HEK293 (cell line): ENCODE measurements around the gene MKNK2.

ENCODE experiments used
- GLIS1 ChIP-seq: fragments of 450-650 bp; formaldehyde crosslinking; IDR thresholded peaks from 2 replicates; pipeline ENCODE4 v1.5.1; 2016; ENCODE audit warnings: missing biosample characterization, missing genetic modification characterization
- GLIS2 ChIP-seq: fragments of 450-650 bp; formaldehyde crosslinking; IDR thresholded peaks from 2 replicates; pipeline ENCODE4 v1.5.1; 2016; ENCODE audit warnings: missing biosample characterization, missing genetic modification characterization
- KLF7 ChIP-seq: fragments of 450-650 bp; formaldehyde crosslinking; IDR thresholded peaks from 2 replicates; pipeline ENCODE4 v1.5.1; 2016; ENCODE audit warnings: missing biosample characterization, missing genetic modification characterization, borderline replicate concordance
- SCRT1 ChIP-seq: fragments of 450-650 bp; formaldehyde crosslinking; IDR thresholded peaks from 2 replicates; pipeline ENCODE4 v1.5.1; 2016; ENCODE audit warnings: missing biosample characterization, missing genetic modification characterization, borderline replicate concordance
- SP3 ChIP-seq: fragments of 450-650 bp; formaldehyde crosslinking; IDR thresholded peaks from 2 replicates; pipeline ENCODE4 v1.5.1; 2016; ENCODE audit warnings: missing biosample characterization, missing genetic modification characterization
- SP7 ChIP-seq: fragments of 450-650 bp; formaldehyde crosslinking; IDR thresholded peaks from 2 replicates; pipeline ENCODE4 v1.5.1; 2016; ENCODE audit warnings: missing biosample characterization, missing genetic modification characterization
- ZBTB7A ChIP-seq: fragments of 450-650 bp; formaldehyde crosslinking; IDR thresholded peaks from 2 replicates; pipeline ENCODE4 v1.5.1; 2016; ENCODE audit warnings: low read depth, missing biosample characterization, missing genetic modification characterization
- ZFP41 ChIP-seq: fragments of 450-650 bp; formaldehyde crosslinking; IDR thresholded peaks from 2 replicates; pipeline ENCODE4 v1.5.1; 2016; ENCODE audit warnings: missing biosample characterization, missing genetic modification characterization, borderline replicate concordance
- ZNF114 ChIP-seq: fragments of 450-650 bp; formaldehyde crosslinking; IDR thresholded peaks from 2 replicates; pipeline ENCODE4 v1.5.0; 2017; ENCODE audit warnings: missing biosample characterization, missing genetic modification characterization
- ZNF132 ChIP-seq: fragments of 450-650 bp; formaldehyde crosslinking; IDR thresholded peaks from 2 replicates; pipeline ENCODE4 v1.5.1; 2017; ENCODE audit warnings: missing biosample characterization, missing genetic modification characterization, borderline replicate concordance
- ZNF211 ChIP-seq: fragments of 450-650 bp; formaldehyde crosslinking; IDR thresholded peaks from 2 replicates; pipeline ENCODE4 v1.5.1; 2016; ENCODE audit warnings: low read depth, missing biosample characterization, missing genetic modification characterization
- ZNF292 ChIP-seq: fragments of 450-650 bp; formaldehyde crosslinking; IDR thresholded peaks from 2 replicates; pipeline ENCODE4 v1.5.1; 2016; ENCODE audit warnings: low read depth, missing biosample characterization, missing genetic modification characterization, borderline replicate concordance
- ZNF302 ChIP-seq: fragments of 450-650 bp; formaldehyde crosslinking; IDR thresholded peaks from 2 replicates; pipeline ENCODE4 v1.5.1; 2016; ENCODE audit warnings: missing biosample characterization, missing genetic modification characterization, low read depth
- ZNF335 ChIP-seq: fragments of 450-650 bp; formaldehyde crosslinking; conservative IDR thresholded peaks from 2 replicates; pipeline ENCODE4 v1.5.1; 2016; ENCODE audit warnings: missing biosample characterization, missing genetic modification characterization
- ZNF354C ChIP-seq: fragments of 450-650 bp; formaldehyde crosslinking; IDR thresholded peaks from 2 replicates; pipeline ENCODE4 v1.5.1; 2016; ENCODE audit warnings: missing biosample characterization, missing genetic modification characterization, low read depth, borderline replicate concordance
- ZNF391 ChIP-seq: fragments of 450-650 bp; formaldehyde crosslinking; IDR thresholded peaks from 2 replicates; pipeline ENCODE4 v1.5.1; 2016; ENCODE audit warnings: low read depth, missing biosample characterization, missing genetic modification characterization, borderline replicate concordance
- ZNF394 ChIP-seq: fragments of 450-650 bp; formaldehyde crosslinking; IDR thresholded peaks from 2 replicates; pipeline ENCODE4 v1.5.1; 2016; ENCODE audit warnings: missing biosample characterization, missing genetic modification characterization, mild to moderate bottlenecking, moderate library complexity, borderline replicate concordance
- ZNF433 ChIP-seq: fragments of 450-650 bp; formaldehyde crosslinking; IDR thresholded peaks from 2 replicates; pipeline ENCODE4 v1.5.1; 2016; ENCODE audit warnings: missing biosample characterization, missing genetic modification characterization, low read depth
- ZNF473 ChIP-seq: fragments of 450-650 bp; formaldehyde crosslinking; IDR thresholded peaks from 2 replicates; pipeline ENCODE4 v1.5.1; 2017; ENCODE audit warnings: missing biosample characterization, missing genetic modification characterization
- ZNF513 ChIP-seq: fragments of 450-650 bp; IDR thresholded peaks from 2 replicates; pipeline ENCODE4 v1.5.1; 2018; ENCODE audit warnings: missing biosample characterization, missing genetic modification characterization
- ZNF558 ChIP-seq: fragments of 450-650 bp; formaldehyde crosslinking; IDR thresholded peaks from 2 replicates; pipeline ENCODE4 v1.5.1; 2016; ENCODE audit warnings: missing biosample characterization, missing genetic modification characterization
- ZNF610 ChIP-seq: fragments of 450-650 bp; formaldehyde crosslinking; IDR thresholded peaks from 2 replicates; pipeline ENCODE4 v1.5.1; 2016; ENCODE audit warnings: missing biosample characterization, missing genetic modification characterization, borderline replicate concordance
- ZNF621 ChIP-seq: fragments of 450-650 bp; formaldehyde crosslinking; IDR thresholded peaks from 2 replicates; pipeline ENCODE4 v1.5.1; 2017; ENCODE audit warnings: missing biosample characterization, missing genetic modification characterization
- ZNF660 ChIP-seq: fragments of 450-650 bp; IDR thresholded peaks from 2 replicates; pipeline ENCODE4 v1.5.1; 2018; ENCODE audit warnings: missing biosample characterization, mild to moderate bottlenecking, missing genetic modification characterization
- ZNF843 ChIP-seq: fragments of 450-650 bp; formaldehyde crosslinking; IDR thresholded peaks from 2 replicates; pipeline ENCODE4 v1.5.1; 2016; ENCODE audit warnings: missing biosample characterization, missing genetic modification characterization
- TF ChIP-seq, protein P1 (sequence below): fragments of 450-650 bp; formaldehyde crosslinking; IDR thresholded peaks from 2 replicates; pipeline ENCODE4 v1.5.1; 2016; ENCODE audit warnings: missing biosample characterization, missing genetic modification characterization
- TF ChIP-seq, protein P2 (sequence below): fragments of 450-650 bp; formaldehyde crosslinking; IDR thresholded peaks from 2 replicates; pipeline ENCODE4 v1.5.1; 2016; ENCODE audit warnings: missing biosample characterization, missing genetic modification characterization
- TF ChIP-seq, protein P3 (sequence below): fragments of 450-650 bp; formaldehyde crosslinking; IDR thresholded peaks from 2 replicates; pipeline ENCODE4 v1.5.1; 2016; ENCODE audit warnings: missing biosample characterization, missing genetic modification characterization
- TF ChIP-seq, protein P4 (sequence below): fragments of 450-650 bp; formaldehyde crosslinking; IDR thresholded peaks from 2 replicates; pipeline ENCODE4 v1.5.1; 2016; ENCODE audit warnings: missing biosample characterization, missing genetic modification characterization

The MKNK2 gene

DNA sequence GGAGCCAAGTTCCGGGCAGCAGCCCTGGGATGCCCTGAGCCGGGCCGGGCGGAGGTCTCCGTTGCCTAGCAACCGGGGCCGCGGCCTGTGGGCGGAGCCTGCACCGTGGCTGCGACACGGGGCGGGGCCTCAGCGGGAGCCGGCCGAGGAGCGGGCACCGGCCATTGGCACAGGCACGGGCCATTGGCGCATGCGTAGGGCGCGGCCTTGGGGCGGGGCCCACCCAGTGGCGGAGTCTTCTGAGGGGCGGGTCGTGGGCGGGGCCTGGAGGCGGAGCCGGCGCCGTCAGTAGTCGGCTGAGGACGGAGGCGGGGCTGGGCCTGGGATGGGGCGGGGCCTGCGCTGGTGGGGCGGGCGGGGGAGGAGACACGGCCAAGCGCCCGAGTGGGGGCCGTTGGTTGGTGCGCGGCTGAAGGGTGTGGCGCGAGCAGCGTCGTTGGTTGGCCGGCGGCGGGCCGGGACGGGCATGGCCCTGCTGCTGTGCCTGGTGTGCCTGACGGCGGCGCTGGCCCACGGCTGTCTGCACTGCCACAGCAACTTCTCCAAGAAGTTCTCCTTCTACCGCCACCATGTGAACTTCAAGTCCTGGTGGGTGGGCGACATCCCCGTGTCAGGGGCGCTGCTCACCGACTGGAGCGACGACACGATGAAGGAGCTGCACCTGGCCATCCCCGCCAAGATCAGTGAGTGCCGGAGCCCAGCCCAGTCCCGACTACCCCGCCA lies 45.6 kb upstream of the MKNK2 start, which contains the start of gene IZUMO4 (continued):
- no peak for TF ChIP-seq ZNF513 (tag by site-specific recombination)
- TF ChIP-seq GLIS1 (tag by site-specific recombination): peak; percentile 32; the same call in 1 of the 2 replicates
- peak; percentile 64 for TF ChIP-seq ZNF335 (tag by site-specific recombination)
- TF ChIP-seq, protein P1, sequence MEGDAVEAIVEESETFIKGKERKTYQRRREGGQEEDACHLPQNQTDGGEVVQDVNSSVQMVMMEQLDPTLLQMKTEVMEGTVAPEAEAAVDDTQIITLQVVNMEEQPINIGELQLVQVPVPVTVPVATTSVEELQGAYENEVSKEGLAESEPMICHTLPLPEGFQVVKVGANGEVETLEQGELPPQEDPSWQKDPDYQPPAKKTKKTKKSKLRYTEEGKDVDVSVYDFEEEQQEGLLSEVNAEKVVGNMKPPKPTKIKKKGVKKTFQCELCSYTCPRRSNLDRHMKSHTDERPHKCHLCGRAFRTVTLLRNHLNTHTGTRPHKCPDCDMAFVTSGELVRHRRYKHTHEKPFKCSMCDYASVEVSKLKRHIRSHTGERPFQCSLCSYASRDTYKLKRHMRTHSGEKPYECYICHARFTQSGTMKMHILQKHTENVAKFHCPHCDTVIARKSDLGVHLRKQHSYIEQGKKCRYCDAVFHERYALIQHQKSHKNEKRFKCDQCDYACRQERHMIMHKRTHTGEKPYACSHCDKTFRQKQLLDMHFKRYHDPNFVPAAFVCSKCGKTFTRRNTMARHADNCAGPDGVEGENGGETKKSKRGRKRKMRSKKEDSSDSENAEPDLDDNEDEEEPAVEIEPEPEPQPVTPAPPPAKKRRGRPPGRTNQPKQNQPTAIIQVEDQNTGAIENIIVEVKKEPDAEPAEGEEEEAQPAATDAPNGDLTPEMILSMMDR (tag by site-specific recombination): peak; percentile 90
- no peak for TF ChIP-seq ZNF433 (tag by site-specific recombination)
- TF ChIP-seq ZNF473 (tag by site-specific recombination): no peak
- no peak for TF ChIP-seq ZNF302 (tag by site-specific recombination)
- TF ChIP-seq ZFP41 (tag by site-specific recombination): no peak
- TF ChIP-seq ZNF558 (tag by site-specific recombination): no peak
- 0 out of 2 replicates have a peak, but pooled peaks have one; percentile 15 for TF ChIP-seq ZNF660
- TF ChIP-seq KLF7: no peak
- TF ChIP-seq ZBTB7A: 0 out of 2 replicates have a peak, but pooled peaks have one; percentile 44
- no peak for TF ChIP-seq ZNF211 (tag by site-specific recombination)
- TF ChIP-seq ZNF391 (tag by site-specific recombination): no peak
- TF ChIP-seq, protein P2, sequence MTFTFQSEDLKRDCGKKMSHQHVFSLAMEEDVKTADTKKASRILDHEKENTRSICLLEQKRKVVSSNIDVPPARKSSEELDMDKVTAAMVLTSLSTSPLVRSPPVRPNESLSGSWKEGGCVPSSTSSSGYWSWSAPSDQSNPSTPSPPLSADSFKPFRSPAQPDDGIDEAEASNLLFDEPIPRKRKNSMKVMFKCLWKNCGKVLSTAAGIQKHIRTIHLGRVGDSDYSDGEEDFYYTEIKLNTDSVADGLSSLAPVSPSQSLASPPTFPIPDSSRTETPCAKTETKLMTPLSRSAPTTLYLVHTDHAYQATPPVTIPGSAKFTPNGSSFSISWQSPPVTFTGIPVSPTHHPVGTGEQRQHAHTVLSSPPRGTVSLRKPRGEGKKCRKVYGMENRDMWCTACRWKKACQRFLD (tag by site-specific recombination): no peak
- no peak for TF ChIP-seq SP7 (tag by site-specific recombination)
- TF ChIP-seq, protein P3, sequence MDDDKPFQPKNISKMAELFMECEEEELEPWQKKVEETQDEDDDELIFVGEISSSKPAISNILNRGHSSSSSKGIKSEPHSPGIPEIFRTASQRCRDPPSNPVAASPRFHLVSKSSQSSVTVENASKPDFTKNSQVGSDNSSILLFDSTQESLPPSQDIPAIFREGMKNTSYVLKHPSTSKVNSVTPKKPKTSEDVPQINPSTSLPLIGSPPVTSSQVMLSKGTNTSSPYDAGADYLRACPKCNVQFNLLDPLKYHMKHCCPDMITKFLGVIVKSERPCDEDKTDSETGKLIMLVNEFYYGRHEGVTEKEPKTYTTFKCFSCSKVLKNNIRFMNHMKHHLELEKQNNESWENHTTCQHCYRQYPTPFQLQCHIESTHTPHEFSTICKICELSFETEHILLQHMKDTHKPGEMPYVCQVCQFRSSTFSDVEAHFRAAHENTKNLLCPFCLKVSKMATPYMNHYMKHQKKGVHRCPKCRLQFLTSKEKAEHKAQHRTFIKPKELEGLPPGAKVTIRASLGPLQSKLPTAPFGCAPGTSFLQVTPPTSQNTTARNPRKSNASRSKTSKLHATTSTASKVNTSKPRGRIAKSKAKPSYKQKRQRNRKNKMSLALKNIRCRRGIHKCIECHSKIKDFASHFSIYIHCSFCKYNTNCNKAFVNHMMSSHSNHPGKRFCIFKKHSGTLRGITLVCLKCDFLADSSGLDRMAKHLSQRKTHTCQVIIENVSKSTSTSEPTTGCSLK (tag by site-specific recombination): no peak
- TF ChIP-seq GLIS2 (tag by site-specific recombination): no peak
- TF ChIP-seq ZNF132 (tag by site-specific recombination): no peak
- no peak for TF ChIP-seq ZNF610 (tag by site-specific recombination)
- TF ChIP-seq, protein P4, sequence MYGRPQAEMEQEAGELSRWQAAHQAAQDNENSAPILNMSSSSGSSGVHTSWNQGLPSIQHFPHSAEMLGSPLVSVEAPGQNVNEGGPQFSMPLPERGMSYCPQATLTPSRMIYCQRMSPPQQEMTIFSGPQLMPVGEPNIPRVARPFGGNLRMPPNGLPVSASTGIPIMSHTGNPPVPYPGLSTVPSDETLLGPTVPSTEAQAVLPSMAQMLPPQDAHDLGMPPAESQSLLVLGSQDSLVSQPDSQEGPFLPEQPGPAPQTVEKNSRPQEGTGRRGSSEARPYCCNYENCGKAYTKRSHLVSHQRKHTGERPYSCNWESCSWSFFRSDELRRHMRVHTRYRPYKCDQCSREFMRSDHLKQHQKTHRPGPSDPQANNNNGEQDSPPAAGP (tag by site-specific recombination): 0 out of 2 replicates have a peak, but pooled peaks have one; percentile 36
- no peak for TF ChIP-seq SCRT1 (tag by site-specific recombination)
- TF ChIP-seq ZNF354C (tag by site-specific recombination): no peak
- TF ChIP-seq ZNF114 (tag by site-specific recombination): no peak
- TF ChIP-seq ZNF394 (tag by site-specific recombination): no peak
- no peak for TF ChIP-seq ZNF621 (tag by site-specific recombination)
- TF ChIP-seq ZNF843 (tag by site-specific recombination): no peak
- no peak for TF ChIP-seq ZNF292
- TF ChIP-seq SP3 (tag by site-specific recombination): peak; percentile 86
